Hematopoietic multipotent progenitor cell (in vitro differentiated cells): Measurements from ENCODE around the gene NCK2. TPM values are rescaled to one million over a fixed set of nuclear protein-coding genes. Genes with fewer than 3 reads are reported as not detected.

ENCODE experiments used
- DNase-seq, 3 donors: peaks; one replicate each; pipeline ENCODE4 v3.0.0-alpha.2; 2011 to 2015; ENCODE audit warnings: low read depth in 2 of 3, low spot score in 2 of 3
- total RNA-seq: library from RNA; depleted of rRNA; stranded (reverse); fragments of >200 nt; gene quantifications from one replicate; pipeline ENCODE4 v1.2.3, GENCODE V29; 2012

NCK2 gene
- total RNA-seq, 1 donor, result 43.4 TPM

- no peak for DNase-seq
Observed at GRCh38 chr2:105774781-105775337, 30.1 kb downstream of the NCK2 start.

GRCh38 chr2:105775809-105776559, 31.3 kb downstream of the NCK2 start:
- DNase-seq, result peak in 2 of 3 donors; percentile 60 to 73

DNA sequence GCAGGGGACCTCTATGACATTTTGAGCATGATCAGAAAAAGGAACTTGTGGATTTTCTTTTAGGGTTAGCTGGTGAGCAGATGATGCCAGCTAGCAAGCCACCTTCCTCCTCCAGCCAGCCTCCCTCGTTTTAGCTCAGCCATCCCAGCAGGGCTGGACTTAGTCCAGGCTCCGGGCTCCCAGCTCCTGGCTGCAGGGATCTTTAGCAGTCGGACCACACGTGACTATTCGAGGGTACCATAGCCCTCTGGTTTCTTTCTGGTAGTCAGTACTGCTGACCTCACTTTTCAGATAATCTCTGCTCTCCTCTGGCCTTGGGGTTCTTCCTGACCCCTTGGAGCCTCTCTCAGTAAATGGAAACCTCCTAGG, 31.8 kb downstream of the NCK2 start:
- DNase-seq, result no peak

DNA sequence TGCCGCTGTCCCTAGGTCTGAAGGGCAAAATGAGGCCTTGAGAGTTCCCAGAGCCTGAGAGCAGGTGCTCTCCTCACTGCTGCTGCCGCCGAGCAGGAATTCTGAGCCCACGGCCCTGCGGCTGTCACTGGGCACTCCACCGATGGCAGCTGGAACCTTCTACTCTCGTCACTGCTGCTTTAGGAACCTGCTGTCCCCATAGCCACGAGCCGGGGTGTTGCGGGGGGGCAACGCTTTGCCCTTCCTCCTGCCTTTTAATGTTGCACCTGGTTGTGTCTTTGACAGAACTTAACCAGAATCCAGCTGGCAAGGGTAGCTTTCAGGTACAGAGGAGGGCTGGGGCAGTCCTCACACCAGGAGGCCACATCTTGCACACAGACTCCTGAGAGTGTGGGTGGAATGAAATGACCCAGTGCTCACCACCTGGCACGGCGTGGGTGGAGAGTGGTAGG, 32.3 kb downstream of the NCK2 start:
- DNase-seq, result no peak

GRCh38 chr2:105777506-105778055, 32.9 kb downstream of the NCK2 start:
- DNase-seq, result no peak

GRCh38 chr2:105778080-105778607, 33.4 kb downstream of the NCK2 start:
- DNase-seq, result no peak

DNA sequence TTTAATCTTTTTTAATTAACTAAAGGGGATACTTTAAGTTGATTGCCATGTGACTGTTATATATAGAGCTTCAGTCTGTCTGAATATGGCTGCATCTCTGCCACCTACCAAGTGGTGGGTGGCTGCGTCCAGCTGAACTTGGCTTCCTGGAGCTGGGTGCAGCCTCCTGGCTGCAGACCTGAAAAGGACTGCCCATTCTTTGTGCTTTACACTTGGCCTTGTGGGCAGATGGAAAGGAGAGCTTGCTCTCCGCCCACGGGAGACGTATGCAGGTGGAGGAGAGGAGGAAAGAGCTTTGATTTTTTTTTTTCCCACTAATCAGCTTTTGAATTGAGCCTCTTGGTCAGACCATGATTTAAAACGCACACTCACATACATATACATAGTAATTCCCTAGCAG, 34.7 kb downstream of the NCK2 start:
- no peak for DNase-seq

GRCh38 chr2:105780606-105781005, 35.9 kb downstream of the NCK2 start:
- DNase-seq, result no peak

DNA sequence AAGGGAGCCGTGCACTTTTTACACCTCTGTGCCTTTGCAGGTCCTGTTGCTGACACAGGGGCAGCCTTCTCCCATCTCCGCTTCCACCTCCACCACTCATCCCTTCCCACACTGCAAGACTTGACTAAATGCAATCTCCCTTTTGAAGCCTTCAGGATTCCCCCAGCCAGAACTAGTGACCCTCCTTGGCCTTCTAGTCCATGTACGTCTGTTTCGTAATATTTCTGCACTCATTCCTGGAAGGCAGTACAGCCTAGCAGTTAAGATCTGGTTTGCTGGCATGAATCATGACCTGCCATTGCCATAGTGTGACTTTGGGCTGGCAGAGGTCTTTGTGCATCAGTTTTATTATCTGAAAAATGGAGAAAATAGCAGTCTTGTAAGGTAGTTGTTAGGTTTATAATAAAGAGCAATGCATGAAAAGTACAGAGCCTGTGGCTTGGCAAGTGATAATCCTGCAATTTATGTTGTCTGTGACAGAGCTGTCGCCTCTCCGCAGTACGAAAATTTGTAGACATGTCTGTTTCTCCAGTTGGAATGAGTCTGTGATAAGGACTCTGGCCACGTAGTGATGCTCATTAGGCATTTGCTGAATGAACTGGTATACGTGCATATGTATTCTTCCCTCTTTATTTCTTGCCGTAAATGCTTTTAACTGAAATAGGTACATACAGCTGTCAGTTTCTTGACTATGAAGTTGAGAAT, 36.7 kb downstream of the NCK2 start:
- DNase-seq, result no peak

DNA sequence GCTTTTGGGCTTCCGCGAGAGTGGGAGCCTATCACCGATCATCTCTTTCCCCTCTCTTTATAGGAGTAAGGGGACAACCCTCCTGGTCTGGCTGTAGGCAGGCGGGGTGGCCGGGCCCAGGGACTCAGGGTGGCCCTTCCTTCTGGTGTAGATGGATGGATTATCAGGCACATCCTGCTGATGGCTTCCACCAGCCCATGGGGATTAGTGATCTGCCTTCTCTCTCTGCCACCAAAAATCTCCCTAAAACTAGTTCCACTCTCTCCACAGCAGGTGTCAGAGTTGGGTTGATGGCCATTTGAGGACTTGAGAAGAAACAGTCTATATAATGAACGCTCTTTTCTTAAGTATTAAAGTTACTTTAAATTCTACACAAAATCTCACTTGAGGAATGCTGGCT, 37.4 kb downstream of the NCK2 start:
- DNase-seq, result peak in 1 of 3 donors; percentile 71

DNA sequence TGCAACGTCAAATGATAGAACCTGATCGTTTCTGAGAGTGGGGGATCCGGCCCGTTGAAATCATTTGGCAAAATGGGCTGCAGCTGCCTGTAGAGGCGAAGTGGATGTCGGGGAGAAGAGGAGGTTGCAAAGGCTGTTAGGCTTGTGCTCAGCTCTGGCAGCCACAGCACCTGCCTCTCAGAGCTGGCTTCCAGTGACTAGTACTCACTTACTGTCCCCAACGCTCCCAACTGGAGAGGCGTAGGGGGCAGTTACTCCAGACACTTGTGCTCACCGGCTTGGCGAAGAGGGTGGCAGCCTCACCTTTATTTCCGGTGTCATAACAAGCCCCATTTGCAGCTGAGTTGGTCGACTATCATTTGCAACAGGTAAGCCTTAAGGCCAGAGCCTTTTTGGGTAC, 37.9 kb downstream of the NCK2 start:
- no peak for DNase-seq

GRCh38 chr2:105783151-105783738, 38.5 kb downstream of the NCK2 start:
- no peak for DNase-seq

DNA sequence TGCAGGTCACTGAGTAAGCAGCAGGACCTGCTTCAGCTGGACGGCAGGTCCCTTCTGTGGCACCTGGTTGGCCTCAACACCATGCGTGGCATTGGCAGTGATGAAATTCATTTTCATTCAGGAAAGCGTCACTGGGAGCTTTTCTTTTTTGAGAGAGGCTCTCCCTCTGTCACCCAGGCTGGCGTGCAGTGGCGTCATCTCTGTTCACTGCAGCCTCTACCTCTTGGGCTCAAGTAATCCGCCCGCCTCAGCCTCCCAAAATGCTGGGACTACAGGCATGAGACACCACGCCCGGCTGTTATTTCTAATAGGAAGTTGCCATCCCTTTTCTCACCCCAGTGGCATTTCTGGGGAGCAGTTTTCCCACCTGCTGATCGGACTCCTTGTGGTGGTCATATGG, 39.3 kb downstream of the NCK2 start:
- no peak for DNase-seq

DNA sequence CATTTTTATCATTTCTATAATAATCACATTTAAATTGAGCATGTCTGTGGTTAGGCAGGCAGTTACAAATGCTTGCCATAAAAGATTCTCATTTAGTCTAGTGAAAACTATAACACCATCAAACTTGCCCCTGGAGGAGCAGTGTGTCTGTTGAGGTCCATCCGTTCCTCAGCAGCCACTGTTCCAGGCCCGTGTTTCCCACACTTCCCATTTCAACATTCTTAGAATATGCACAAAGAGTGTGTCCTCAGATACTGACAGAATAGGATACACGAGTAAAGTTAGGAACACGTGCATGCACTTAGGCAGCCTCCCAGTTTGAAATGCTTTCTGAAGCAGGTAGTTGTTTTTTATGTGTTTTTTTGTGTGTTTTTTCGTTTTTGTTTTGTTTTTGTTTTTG, 39.9 kb downstream of the NCK2 start:
- no peak for DNase-seq

DNA sequence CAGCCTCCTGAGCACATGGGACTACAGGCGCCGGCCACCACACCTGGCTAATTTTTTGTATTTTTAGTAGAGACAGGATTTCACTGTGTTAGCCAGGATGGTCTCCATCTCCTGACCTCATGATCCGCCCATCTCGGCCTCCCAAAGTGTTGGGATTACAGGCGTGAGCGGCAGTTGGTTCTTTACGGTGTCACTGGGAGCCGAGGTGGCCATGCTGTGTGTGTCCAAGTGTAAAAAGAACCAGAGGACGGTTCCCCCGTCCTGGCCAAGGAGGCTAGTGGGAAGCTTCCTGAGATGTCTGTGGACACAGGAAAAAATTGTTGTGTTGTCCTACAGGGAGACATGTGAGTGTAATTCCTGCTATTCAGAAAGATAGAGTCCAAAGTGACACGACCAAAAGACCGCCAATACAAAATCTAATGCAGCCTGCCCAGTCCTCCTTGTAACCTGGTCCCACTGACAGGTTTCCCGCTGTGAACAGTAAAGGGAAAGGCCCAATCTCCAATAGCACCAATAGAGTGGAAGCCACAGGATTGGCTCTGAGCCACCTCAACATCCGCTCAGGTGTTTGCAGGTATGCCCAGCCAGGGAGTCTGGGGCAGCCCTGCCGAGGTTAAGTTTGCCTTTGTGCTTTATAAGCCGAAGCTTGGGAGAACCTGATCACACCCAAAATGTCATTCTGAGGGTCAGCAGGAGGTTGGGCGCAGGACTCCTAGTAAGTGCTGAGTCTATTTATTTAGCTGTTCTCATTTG, 40.6 kb downstream of the NCK2 start:
- DNase-seq, result no peak

DNA sequence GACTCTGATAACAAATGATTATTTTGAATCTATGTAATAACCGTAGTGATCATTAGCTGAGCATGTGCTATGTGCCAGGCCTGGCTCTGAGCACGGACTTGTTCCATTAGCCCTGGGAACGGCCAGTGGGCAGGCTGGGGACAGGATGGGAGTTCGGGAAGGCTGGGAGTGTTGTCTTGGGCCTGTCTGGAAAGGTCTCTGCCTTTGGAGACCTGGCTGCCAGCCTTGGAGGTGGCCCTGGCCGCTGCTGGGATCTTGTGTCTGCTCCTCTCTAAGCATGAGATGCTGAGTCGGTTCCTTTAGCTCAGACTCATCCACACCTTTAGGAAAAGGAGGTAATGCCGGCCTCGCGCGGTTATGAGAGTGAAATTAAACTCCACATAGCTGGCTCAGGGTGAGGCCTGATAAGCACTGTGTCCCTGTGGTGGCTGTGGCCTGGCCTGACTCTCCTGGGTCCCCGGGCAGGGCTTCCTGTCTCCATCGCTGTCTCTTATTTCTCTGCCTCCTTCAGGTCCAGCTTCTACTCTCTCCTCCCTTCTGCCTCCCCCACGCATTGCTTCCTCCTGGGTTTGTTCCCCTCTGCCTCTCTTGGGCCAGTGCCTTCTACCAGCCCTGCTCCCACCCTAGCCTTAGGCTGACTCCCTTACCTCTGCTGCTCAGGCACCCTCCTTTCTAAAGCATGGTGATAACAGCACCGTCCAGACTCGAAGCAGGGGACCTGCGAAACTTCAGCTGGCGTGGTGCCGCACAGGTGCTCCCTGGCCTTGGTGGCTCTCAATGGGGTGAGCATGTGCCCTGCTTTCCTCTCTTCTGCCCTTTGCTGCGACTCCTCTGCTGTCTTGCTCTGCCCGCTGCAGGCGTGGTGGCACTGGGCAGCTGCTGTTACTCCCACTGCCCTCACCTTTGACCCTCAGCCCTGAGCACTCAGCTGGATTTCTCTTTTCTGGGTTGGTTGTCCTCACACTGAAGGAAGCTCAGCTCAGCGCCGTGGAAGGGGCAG, 41.8 kb downstream of the NCK2 start:
- peak in 1 of 3 donors; percentile 64 for DNase-seq

- no peak for DNase-seq
Observed at GRCh38 chr2:105787376-105788318, 42.9 kb downstream of the NCK2 start.
